ENCODE data around the gene GGN. TPM values are rescaled to one million over a fixed set of nuclear protein-coding genes. Genes with fewer than 3 reads are reported as not detected.

Gene GGN
- total RNA-seq, 1 donor from 2014 or later, result 1.5 TPM

DNA sequence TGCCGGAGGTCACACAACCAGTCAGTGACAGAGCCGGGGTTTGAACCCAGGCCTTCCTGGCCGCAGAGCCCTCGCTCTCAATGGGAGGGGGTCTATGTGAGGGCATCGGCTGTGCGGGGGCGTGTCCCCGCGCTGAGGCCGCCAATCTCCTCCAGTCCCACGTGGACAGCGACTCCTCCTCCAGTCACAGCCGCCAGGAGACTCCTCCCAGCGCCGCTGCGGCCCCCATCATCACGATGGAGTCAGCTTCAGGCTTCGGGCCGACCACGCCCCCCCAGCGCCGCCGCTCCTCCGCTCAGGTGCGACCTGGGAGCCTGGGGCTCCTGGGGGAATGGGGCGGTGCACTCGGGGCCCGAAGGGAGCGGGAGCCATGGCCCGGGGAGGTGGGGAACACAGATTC lies 6.7 kb upstream of the GGN start:
- TF ChIP-seq, protein P1, sequence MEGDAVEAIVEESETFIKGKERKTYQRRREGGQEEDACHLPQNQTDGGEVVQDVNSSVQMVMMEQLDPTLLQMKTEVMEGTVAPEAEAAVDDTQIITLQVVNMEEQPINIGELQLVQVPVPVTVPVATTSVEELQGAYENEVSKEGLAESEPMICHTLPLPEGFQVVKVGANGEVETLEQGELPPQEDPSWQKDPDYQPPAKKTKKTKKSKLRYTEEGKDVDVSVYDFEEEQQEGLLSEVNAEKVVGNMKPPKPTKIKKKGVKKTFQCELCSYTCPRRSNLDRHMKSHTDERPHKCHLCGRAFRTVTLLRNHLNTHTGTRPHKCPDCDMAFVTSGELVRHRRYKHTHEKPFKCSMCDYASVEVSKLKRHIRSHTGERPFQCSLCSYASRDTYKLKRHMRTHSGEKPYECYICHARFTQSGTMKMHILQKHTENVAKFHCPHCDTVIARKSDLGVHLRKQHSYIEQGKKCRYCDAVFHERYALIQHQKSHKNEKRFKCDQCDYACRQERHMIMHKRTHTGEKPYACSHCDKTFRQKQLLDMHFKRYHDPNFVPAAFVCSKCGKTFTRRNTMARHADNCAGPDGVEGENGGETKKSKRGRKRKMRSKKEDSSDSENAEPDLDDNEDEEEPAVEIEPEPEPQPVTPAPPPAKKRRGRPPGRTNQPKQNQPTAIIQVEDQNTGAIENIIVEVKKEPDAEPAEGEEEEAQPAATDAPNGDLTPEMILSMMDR (IDR thresholded peaks at IDR 0.05), result no peak
- peaks cover 9% of the 10 kb centered on the region for H3K36me3 Mint-ChIP-seq (ENCODE audit: low read depth)
- no peak for DNase-seq (ENCODE audit: low spot score)
- H3K9me3 Mint-ChIP-seq (ENCODE audit: low read depth), result no peaks in the 10 kb centered on the region
- peaks cover 2% of the 10 kb centered on the region for H3K27me3 Mint-ChIP-seq (ENCODE audit: low read depth)
- peaks cover 9% of the 10 kb centered on the region for H3K4me1 Mint-ChIP-seq (ENCODE audit: low read depth)
- H3K27ac Mint-ChIP-seq (ENCODE audit: unreplicated experiment), result no peak overlapping the region
- H3K4me3 Mint-ChIP-seq (ENCODE audit: unreplicated experiment), result no peak overlapping the region

DNA sequence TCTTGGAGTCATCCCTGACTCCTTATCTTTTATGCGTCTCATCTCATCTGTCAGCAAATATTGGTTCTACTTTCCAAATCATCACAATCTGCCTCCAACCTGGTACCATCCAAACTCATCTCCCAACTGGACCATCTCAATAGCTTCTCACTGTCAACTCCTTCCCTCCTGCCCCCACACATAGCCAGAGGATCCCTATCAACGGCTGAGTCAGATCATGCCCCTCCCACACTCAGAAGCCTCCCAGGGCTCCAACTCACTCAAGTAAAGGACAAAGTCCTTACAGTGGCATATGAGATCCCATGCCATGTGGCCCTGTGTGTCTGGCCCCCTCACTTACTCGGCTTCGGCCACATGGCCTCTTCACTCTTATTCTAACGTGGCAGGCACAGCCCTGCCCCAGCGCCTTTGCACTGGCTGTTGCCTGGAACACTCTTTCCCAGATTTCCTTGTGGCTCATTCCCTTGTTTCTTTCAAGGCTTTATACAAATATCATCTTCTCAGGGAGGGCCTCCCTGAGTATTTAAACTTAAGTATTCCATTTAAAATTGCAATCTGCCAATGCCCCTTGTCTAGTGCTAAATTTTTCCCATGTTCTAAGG lies 5.0 kb upstream of the GGN start:
- no peak overlapping the region for H3K27ac Mint-ChIP-seq (ENCODE audit: unreplicated experiment)
- TF ChIP-seq, protein P1 (IDR thresholded peaks at IDR 0.05), result no peak
- peaks cover 9% of the 10 kb centered on the region for H3K36me3 Mint-ChIP-seq (ENCODE audit: low read depth)
- H3K4me1 Mint-ChIP-seq (ENCODE audit: low read depth), result peaks cover 15% of the 10 kb centered on the region
- DNase-seq (ENCODE audit: low spot score), result no peak
- no peaks in the 10 kb centered on the region for H3K9me3 Mint-ChIP-seq (ENCODE audit: low read depth)
- no peaks in the 10 kb centered on the region for H3K27me3 Mint-ChIP-seq (ENCODE audit: low read depth)
- no peak overlapping the region for H3K4me3 Mint-ChIP-seq (ENCODE audit: unreplicated experiment)

DNA sequence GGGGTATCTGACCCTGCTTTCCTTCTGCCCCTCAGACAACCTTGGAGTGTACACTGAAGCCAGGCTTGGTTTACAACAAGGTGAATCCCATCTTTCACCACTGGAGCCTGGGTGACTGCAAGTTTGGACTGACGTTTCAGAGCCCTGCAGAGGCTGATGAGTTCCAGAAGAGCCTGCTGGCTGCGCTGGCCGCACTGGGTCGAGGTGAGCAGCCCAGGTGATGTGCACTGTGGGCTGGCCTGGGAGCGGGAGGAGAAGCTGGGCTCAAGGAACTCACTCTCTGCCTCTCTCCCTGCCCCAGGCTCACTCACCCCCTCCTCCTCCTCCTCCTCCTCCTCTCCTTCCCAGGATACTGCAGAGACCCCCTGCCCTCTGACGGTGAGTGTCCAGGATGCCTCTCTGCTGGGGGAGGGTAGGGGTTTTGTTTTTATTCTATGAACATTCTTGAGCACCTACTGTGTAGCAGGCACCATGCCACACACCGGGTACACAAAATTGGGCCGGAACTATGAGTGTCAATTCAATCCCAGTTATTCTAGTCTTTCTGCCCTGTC lies 4.2 kb upstream of the GGN start:
- Mint-ChIP-seq H3K4me3 (ENCODE audit: unreplicated experiment) (no peak overlapping the region), H3K27ac (ENCODE audit: unreplicated experiment) (no peak overlapping the region), H3K9me3 (ENCODE audit: low read depth) (no peaks in the 10 kb centered on the region), H3K27me3 (ENCODE audit: low read depth) (no peaks in the 10 kb centered on the region), H3K36me3 (ENCODE audit: low read depth) (peaks cover 9% of the 10 kb centered on the region), H3K4me1 (ENCODE audit: low read depth) (peaks cover 20% of the 10 kb centered on the region)
- DNase-seq (ENCODE audit: low spot score), result no peak
- TF ChIP-seq, protein P1 (IDR thresholded peaks at IDR 0.05), result no peak

DNA sequence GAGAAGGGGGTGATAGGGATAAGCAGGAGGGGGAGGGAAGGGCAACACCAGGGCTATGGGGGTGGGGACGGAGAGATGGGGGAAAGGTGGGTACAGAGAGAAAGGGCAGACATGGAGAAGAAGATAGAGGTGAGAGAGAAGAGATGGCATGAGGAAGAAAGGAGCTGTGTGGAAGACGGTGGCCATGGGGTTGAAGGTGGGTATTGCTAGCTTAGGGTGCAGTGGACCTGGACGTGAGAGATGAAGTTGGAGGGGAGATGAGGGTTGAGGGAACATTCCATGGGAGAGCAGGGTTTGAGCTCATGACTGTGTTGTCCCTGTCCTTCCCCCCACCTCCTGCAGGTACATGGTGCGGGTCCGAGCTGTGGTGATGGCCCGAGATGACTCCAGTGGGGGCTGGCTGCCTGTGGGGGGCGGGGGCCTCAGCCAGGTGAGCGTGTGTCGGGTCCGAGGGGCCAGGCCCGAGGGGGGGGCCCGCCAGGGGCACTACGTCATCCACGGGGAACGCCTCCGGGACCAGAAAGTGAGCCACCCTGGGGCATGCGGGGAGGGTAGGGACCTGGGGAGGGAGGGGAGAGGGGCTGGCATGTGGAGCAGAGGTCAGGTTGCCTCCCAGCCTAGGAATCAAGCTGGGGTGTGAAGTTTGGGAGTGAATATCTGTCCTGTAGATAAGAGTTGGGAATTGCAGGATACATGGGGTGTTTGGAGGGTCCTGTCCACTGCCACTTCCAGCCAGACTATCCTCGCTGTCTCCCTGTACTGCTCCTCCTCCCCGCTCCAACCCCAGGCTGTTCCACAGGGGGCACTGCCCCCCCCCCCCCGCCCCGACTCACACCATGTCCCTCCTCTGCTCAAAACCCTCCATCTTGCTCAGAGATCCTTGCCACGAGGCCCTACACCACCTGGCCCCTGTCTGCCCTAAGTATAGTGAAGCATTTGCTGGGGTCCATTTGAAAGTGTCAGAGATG lies 2.4 kb upstream of the GGN start:
- Mint-ChIP-seq H3K9me3 (ENCODE audit: low read depth) (no peaks in the 10 kb centered on the region), H3K4me3 (ENCODE audit: unreplicated experiment) (peak overlapping the region; percentile 71), H3K27ac (ENCODE audit: unreplicated experiment) (peak overlapping the region; percentile 90), H3K4me1 (ENCODE audit: low read depth) (peaks cover 20% of the 10 kb centered on the region), H3K36me3 (ENCODE audit: low read depth) (peaks cover 4% of the 10 kb centered on the region), H3K27me3 (ENCODE audit: low read depth) (no peaks in the 10 kb centered on the region)
- DNase-seq (ENCODE audit: low spot score), result no peak
- TF ChIP-seq, protein P1 (IDR thresholded peaks at IDR 0.05), result no peak
